T follicular helper cell (primary cell): ENCODE data around the gene NT5DC1.

ENCODE experiments used
- DNase-seq: peaks from one replicate; pipeline ENCODE4 v3.0.0-alpha.2; 2020; ENCODE audit warnings: low read depth

Gene NT5DC1

GRCh38 chr6:116136933-116137340 lies 36.3 kb downstream of the NT5DC1 start:
- DNase-seq = no peak

GRCh38 chr6:116139917-116140316 lies 39.3 kb downstream of the NT5DC1 start:
- DNase-seq = no peak

- DNase-seq = no peak
Measured at GRCh38 chr6:116144605-116145004, 44.0 kb downstream of the NT5DC1 start.

- DNase-seq = no peak
Measured at GRCh38 chr6:116145803-116146675, 45.4 kb downstream of the NT5DC1 start.

- no peak for DNase-seq
Measured at GRCh38 chr6:116152620-116153019, 52.0 kb downstream of the NT5DC1 start.

GRCh38 chr6:116154887-116155286 lies 54.2 kb downstream of the NT5DC1 start:
- DNase-seq = no peak

- no peak for DNase-seq
Measured at GRCh38 chr6:116156405-116157326, 56.0 kb downstream of the NT5DC1 start.

GRCh38 chr6:116157391-116157790 lies 56.7 kb downstream of the NT5DC1 start:
- no peak for DNase-seq

- no peak for DNase-seq
Measured at GRCh38 chr6:116158641-116159040, 58.0 kb downstream of the NT5DC1 start.

- DNase-seq = no peak
Measured at GRCh38 chr6:116159782-116160524, 59.3 kb downstream of the NT5DC1 start.

GRCh38 chr6:116165596-116165995 lies 64.9 kb downstream of the NT5DC1 start:
- no peak for DNase-seq

- DNase-seq = no peak
Measured at GRCh38 chr6:116166369-116166768, 65.7 kb downstream of the NT5DC1 start.

GRCh38 chr6:116168148-116168547 lies 67.5 kb downstream of the NT5DC1 start:
- DNase-seq = no peak

GRCh38 chr6:116169880-116170279 lies 69.2 kb downstream of the NT5DC1 start:
- DNase-seq = no peak

GRCh38 chr6:116170358-116171057 lies 69.9 kb downstream of the NT5DC1 start:
- no peak for DNase-seq

- no peak for DNase-seq
Measured at GRCh38 chr6:116173928-116174327, 73.3 kb downstream of the NT5DC1 start.

GRCh38 chr6:116175344-116175743 lies 74.7 kb downstream of the NT5DC1 start:
- no peak for DNase-seq

GRCh38 chr6:116176596-116176995 lies 75.9 kb downstream of the NT5DC1 start:
- no peak for DNase-seq

GRCh38 chr6:116180375-116180774 lies 79.7 kb downstream of the NT5DC1 start:
- DNase-seq = no peak

- no peak for DNase-seq
Measured at GRCh38 chr6:116189472-116189871, 88.8 kb downstream of the NT5DC1 start.

- DNase-seq = no peak
Measured at GRCh38 chr6:116190550-116190949, 89.9 kb downstream of the NT5DC1 start.
